ENCODE results near the gene POU6F1.

POU6F1 gene

GRCh38 chr12:51187370-51187987, 30.4 kb downstream of the POU6F1 start:
- Histone ChIP-seq H3K27ac (ENCODE audit: low read length) (no peak overlapping the region), H3K36me3 (ENCODE audit: control insufficient read depth, insufficient read depth, low read length) (no peaks in the 10 kb centered on the region), H3K4me3 (ENCODE audit: low read length) (no peak overlapping the region), H3K27me3 (ENCODE audit: control insufficient read depth, insufficient read depth, low read length) (no peaks in the 10 kb centered on the region), H3K9me3 (ENCODE audit: control insufficient read depth, insufficient read depth, low read length) (no peaks in the 10 kb centered on the region), H3K4me1 (ENCODE audit: control insufficient read depth, insufficient read depth, low read length) (no peaks in the 10 kb centered on the region)
- DNase-seq (ENCODE audit: low read depth, low spot score) = no peak
- WGBS (ENCODE audit: insufficient coverage, insufficient read length) = no CpG with 5 or more reads among the region's 5 CpGs

GRCh38 chr12:51186465-51187085, 31.3 kb downstream of the POU6F1 start:
- Histone ChIP-seq H3K9me3 (ENCODE audit: control insufficient read depth, insufficient read depth, low read length) (no peaks in the 10 kb centered on the region), H3K27me3 (ENCODE audit: control insufficient read depth, insufficient read depth, low read length) (no peaks in the 10 kb centered on the region), H3K36me3 (ENCODE audit: control insufficient read depth, insufficient read depth, low read length) (no peaks in the 10 kb centered on the region), H3K4me1 (ENCODE audit: control insufficient read depth, insufficient read depth, low read length) (no peaks in the 10 kb centered on the region), H3K27ac (ENCODE audit: low read length) (no peak overlapping the region), H3K4me3 (ENCODE audit: low read length) (no peak overlapping the region)
- DNase-seq (ENCODE audit: low read depth, low spot score) = no peak
- no CpG with 5 or more reads among the region's 3 CpGs for WGBS (ENCODE audit: insufficient coverage, insufficient read length)

GRCh38 chr12:51185171-51185717, 32.6 kb downstream of the POU6F1 start:
- H3K4me3 ChIP-seq (ENCODE audit: low read length) = no peak overlapping the region
- H3K4me1 ChIP-seq (ENCODE audit: control insufficient read depth, insufficient read depth, low read length) = no peaks in the 10 kb centered on the region
- H3K36me3 ChIP-seq (ENCODE audit: control insufficient read depth, insufficient read depth, low read length) = no peaks in the 10 kb centered on the region
- H3K9me3 ChIP-seq (ENCODE audit: control insufficient read depth, insufficient read depth, low read length) = no peaks in the 10 kb centered on the region
- DNase-seq (ENCODE audit: low read depth, low spot score) = no peak
- H3K27ac ChIP-seq (ENCODE audit: low read length) = no peak overlapping the region
- no peaks in the 10 kb centered on the region for H3K27me3 ChIP-seq (ENCODE audit: control insufficient read depth, insufficient read depth, low read length)
- no CpG with 5 or more reads among the region's 6 CpGs for WGBS (ENCODE audit: insufficient coverage, insufficient read length)

GRCh38 chr12:51183816-51184215, 34.0 kb downstream of the POU6F1 start:
- no peak overlapping the region for H3K4me3 ChIP-seq (ENCODE audit: low read length)
- no peaks in the 10 kb centered on the region for H3K9me3 ChIP-seq (ENCODE audit: control insufficient read depth, insufficient read depth, low read length)
- no peak overlapping the region for H3K27ac ChIP-seq (ENCODE audit: low read length)
- no peaks in the 10 kb centered on the region for H3K4me1 ChIP-seq (ENCODE audit: control insufficient read depth, insufficient read depth, low read length)
- H3K27me3 ChIP-seq (ENCODE audit: control insufficient read depth, insufficient read depth, low read length) = no peaks in the 10 kb centered on the region
- no CpG with 5 or more reads among the region's 3 CpGs for WGBS (ENCODE audit: insufficient coverage, insufficient read length)
- no peak for DNase-seq (ENCODE audit: low read depth, low spot score)
- no peaks in the 10 kb centered on the region for H3K36me3 ChIP-seq (ENCODE audit: control insufficient read depth, insufficient read depth, low read length)

- no peak overlapping the region for H3K27ac ChIP-seq (ENCODE audit: low read length)
- no peaks in the 10 kb centered on the region for H3K9me3 ChIP-seq (ENCODE audit: control insufficient read depth, insufficient read depth, low read length)
- H3K4me3 ChIP-seq (ENCODE audit: low read length) = no peak overlapping the region
- H3K36me3 ChIP-seq (ENCODE audit: control insufficient read depth, insufficient read depth, low read length) = no peaks in the 10 kb centered on the region
- no peaks in the 10 kb centered on the region for H3K4me1 ChIP-seq (ENCODE audit: control insufficient read depth, insufficient read depth, low read length)
- WGBS (ENCODE audit: insufficient coverage, insufficient read length) = no CpG with 5 or more reads among the region's 3 CpGs
- H3K27me3 ChIP-seq (ENCODE audit: control insufficient read depth, insufficient read depth, low read length) = no peaks in the 10 kb centered on the region
- DNase-seq (ENCODE audit: low read depth, low spot score) = no peak
Observed at GRCh38 chr12:51183349-51183748, 34.5 kb downstream of the POU6F1 start.

- H3K9me3 ChIP-seq (ENCODE audit: control insufficient read depth, insufficient read depth, low read length) = no peaks in the 10 kb centered on the region
- no peaks in the 10 kb centered on the region for H3K36me3 ChIP-seq (ENCODE audit: control insufficient read depth, insufficient read depth, low read length)
- no peak overlapping the region for H3K27ac ChIP-seq (ENCODE audit: low read length)
- no peak overlapping the region for H3K4me3 ChIP-seq (ENCODE audit: low read length)
- no peaks in the 10 kb centered on the region for H3K4me1 ChIP-seq (ENCODE audit: control insufficient read depth, insufficient read depth, low read length)
- no peaks in the 10 kb centered on the region for H3K27me3 ChIP-seq (ENCODE audit: control insufficient read depth, insufficient read depth, low read length)
- no peak for DNase-seq (ENCODE audit: low read depth, low spot score)
- WGBS (ENCODE audit: insufficient coverage, insufficient read length) = no CpG with 5 or more reads among the region's 5 CpGs
Observed at GRCh38 chr12:51181558-51181957, 36.3 kb downstream of the POU6F1 start.

- Histone ChIP-seq H3K9me3 (ENCODE audit: control insufficient read depth, insufficient read depth, low read length) (no peaks in the 10 kb centered on the region), H3K27me3 (ENCODE audit: control insufficient read depth, insufficient read depth, low read length) (no peaks in the 10 kb centered on the region), H3K27ac (ENCODE audit: low read length) (no peak overlapping the region), H3K4me1 (ENCODE audit: control insufficient read depth, insufficient read depth, low read length) (no peaks in the 10 kb centered on the region), H3K4me3 (ENCODE audit: low read length) (no peak overlapping the region), H3K36me3 (ENCODE audit: control insufficient read depth, insufficient read depth, low read length) (no peaks in the 10 kb centered on the region)
- WGBS (ENCODE audit: insufficient coverage, insufficient read length) = no CpG with 5 or more reads among the region's 2 CpGs
- no peak for DNase-seq (ENCODE audit: low read depth, low spot score)
Observed at GRCh38 chr12:51177897-51178296, 40.0 kb downstream of the POU6F1 start.

GRCh38 chr12:51174501-51174900, 43.4 kb downstream of the POU6F1 start:
- no peaks in the 10 kb centered on the region for H3K27me3 ChIP-seq (ENCODE audit: control insufficient read depth, insufficient read depth, low read length)
- no peak overlapping the region for H3K27ac ChIP-seq (ENCODE audit: low read length)
- no peaks in the 10 kb centered on the region for H3K4me1 ChIP-seq (ENCODE audit: control insufficient read depth, insufficient read depth, low read length)
- H3K4me3 ChIP-seq (ENCODE audit: low read length) = no peak overlapping the region
- no peaks in the 10 kb centered on the region for H3K36me3 ChIP-seq (ENCODE audit: control insufficient read depth, insufficient read depth, low read length)
- H3K9me3 ChIP-seq (ENCODE audit: control insufficient read depth, insufficient read depth, low read length) = no peaks in the 10 kb centered on the region
- DNase-seq (ENCODE audit: low read depth, low spot score) = no peak
- WGBS (ENCODE audit: insufficient coverage, insufficient read length) = no CpG with 5 or more reads among the region's 1 CpG

GRCh38 chr12:51172515-51173431, 45.1 kb downstream of the POU6F1 start, which contains the start of gene TFCP2:
TSS of gene TFCP2 (minus strand) at chr12:51173135. CDS start at chr12:51172422, 713 bp downstream.
- Histone ChIP-seq H3K27me3 (ENCODE audit: control insufficient read depth, insufficient read depth, low read length) (no peaks in the 10 kb centered on the region), H3K4me1 (ENCODE audit: control insufficient read depth, insufficient read depth, low read length) (no peaks in the 10 kb centered on the region), H3K9me3 (ENCODE audit: control insufficient read depth, insufficient read depth, low read length) (no peaks in the 10 kb centered on the region), H3K36me3 (ENCODE audit: control insufficient read depth, insufficient read depth, low read length) (no peaks in the 10 kb centered on the region), H3K4me3 (ENCODE audit: low read length) (peak within 1 kb of the TSS; percentile 86), H3K27ac (ENCODE audit: low read length) (no peak within 1 kb of the TSS)
- WGBS (ENCODE audit: insufficient coverage, insufficient read length) = no CpG with 5 or more reads among the region's 58 CpGs
- DNase-seq (ENCODE audit: low read depth, low spot score) = peak; percentile 96

- H3K9me3 ChIP-seq (ENCODE audit: control insufficient read depth, insufficient read depth, low read length) = no peaks in the 10 kb centered on the region
- DNase-seq (ENCODE audit: low read depth, low spot score) = no peak
- H3K4me1 ChIP-seq (ENCODE audit: control insufficient read depth, insufficient read depth, low read length) = no peaks in the 10 kb centered on the region
- H3K27me3 ChIP-seq (ENCODE audit: control insufficient read depth, insufficient read depth, low read length) = no peaks in the 10 kb centered on the region
- no peaks in the 10 kb centered on the region for H3K36me3 ChIP-seq (ENCODE audit: control insufficient read depth, insufficient read depth, low read length)
- peak overlapping the region; percentile 86 for H3K4me3 ChIP-seq (ENCODE audit: low read length)
- H3K27ac ChIP-seq (ENCODE audit: low read length) = no peak overlapping the region
- 100% methylated on average over 2 of the region's 16 CpGs for WGBS (ENCODE audit: insufficient coverage, insufficient read length)
Observed at GRCh38 chr12:51171884-51172514, 45.9 kb downstream of the POU6F1 start.
